ENCODE results near the gene TM6SF1.
"Not testable (repeated sequence)": the region's sequence is repeated elsewhere in the genome, so short reads cannot be mapped to it uniquely, and the experiment has no call there.

TM6SF1 gene

GRCh38 chr15:83115831-83116565 is 8.6 kb downstream of the TM6SF1 start:
- no peak for DNase-seq (ENCODE audit: low read depth in 2 of 2)

GRCh38 chr15:83118291-83118827 is 10.9 kb downstream of the TM6SF1 start:
- DNase-seq (ENCODE audit: low read depth in 2 of 2), result no peak

GRCh38 chr15:83118968-83119367 is 11.5 kb downstream of the TM6SF1 start:
- no peak for DNase-seq (ENCODE audit: low read depth in 2 of 2)

GRCh38 chr15:83119968-83120581 is 12.6 kb downstream of the TM6SF1 start:
- no peak for DNase-seq (ENCODE audit: low read depth in 2 of 2)

GRCh38 chr15:83123529-83123928 is 16.1 kb downstream of the TM6SF1 start:
- DNase-seq (ENCODE audit: low read depth in 2 of 2), result no peak

- no peak for DNase-seq (ENCODE audit: low read depth in 2 of 2)
These were observed 20.2 kb downstream of the TM6SF1 start for GRCh38 chr15:83127547-83128150.

GRCh38 chr15:83129791-83130190 is 22.3 kb downstream of the TM6SF1 start:
- DNase-seq (ENCODE audit: low read depth in 2 of 2), result no peak

GRCh38 chr15:83132861-83133523 is 25.5 kb downstream of the TM6SF1 start:
- DNase-seq (ENCODE audit: low read depth in 2 of 2), result no peak

GRCh38 chr15:83142151-83142550 is 34.7 kb downstream of the TM6SF1 start:
- DNase-seq (ENCODE audit: low read depth in 2 of 2), result not testable (repeated sequence)

- no peak for DNase-seq (ENCODE audit: low read depth in 2 of 2)
These were observed 37.3 kb downstream of the TM6SF1 start for GRCh38 chr15:83144771-83145170.

GRCh38 chr15:83153288-83153687 is 45.8 kb downstream of the TM6SF1 start:
- DNase-seq (ENCODE audit: low read depth in 2 of 2), result no peak

- no peak for DNase-seq (ENCODE audit: low read depth in 2 of 2)
These were observed 48.5 kb downstream of the TM6SF1 start for GRCh38 chr15:83155942-83156341.

- DNase-seq (ENCODE audit: low read depth in 2 of 2), result no peak
These were observed 50.9 kb downstream of the TM6SF1 start for GRCh38 chr15:83158393-83158792.

- no peak for DNase-seq (ENCODE audit: low read depth in 2 of 2)
These were observed 53.3 kb downstream of the TM6SF1 start for GRCh38 chr15:83160741-83161140.

GRCh38 chr15:83163032-83163431 is 55.6 kb downstream of the TM6SF1 start:
- DNase-seq (ENCODE audit: low read depth in 2 of 2), result no peak

GRCh38 chr15:83164111-83164770 is 56.8 kb downstream of the TM6SF1 start:
- DNase-seq (ENCODE audit: low read depth in 2 of 2), result no peak

GRCh38 chr15:83164771-83165404 is 57.4 kb downstream of the TM6SF1 start:
- DNase-seq (ENCODE audit: low read depth in 2 of 2), result no peak

- no peak for DNase-seq (ENCODE audit: low read depth in 2 of 2)
These were observed 58.8 kb downstream of the TM6SF1 start for GRCh38 chr15:83166218-83166617.

- no peak for DNase-seq (ENCODE audit: low read depth in 2 of 2)
These were observed 59.4 kb downstream of the TM6SF1 start for GRCh38 chr15:83166830-83167229.

- DNase-seq (ENCODE audit: low read depth in 2 of 2), result not testable (repeated sequence)
These were observed 62.1 kb downstream of the TM6SF1 start for GRCh38 chr15:83169576-83169975.

GRCh38 chr15:83170474-83171165 is 63.2 kb downstream of the TM6SF1 start:
- no peak for DNase-seq (ENCODE audit: low read depth in 2 of 2)
